Stimulated activated naive CD4-positive, alpha-beta T cell treated with Interleukin-2 at 50 U/mL for 16 hours (primary cell): ENCODE results near the gene CCDC80.
A peak's percentile ranks its signal among the peaks of the same experiment; 100 is the strongest.

Source experiments
- DNase-seq: peaks from one replicate; lab custom pipeline; 2025; lab: John Stamatoyannopoulos, UW

Gene CCDC80

GRCh38 chr3:112654979-112655378 is 14.0 kb upstream of the CCDC80 start:
- no peak for DNase-seq

- no peak for DNase-seq
These were observed 13.5 kb upstream of the CCDC80 start for GRCh38 chr3:112654492-112654891.

- DNase-seq, result no peak
These were observed 12.9 kb upstream of the CCDC80 start for GRCh38 chr3:112653881-112654300.

- DNase-seq, result no peak
These were observed 12.4 kb upstream of the CCDC80 start for GRCh38 chr3:112653209-112653871.

GRCh38 chr3:112651516-112651915 is 10.6 kb upstream of the CCDC80 start:
- DNase-seq, result no peak

GRCh38 chr3:112651071-112651470 is 10.1 kb upstream of the CCDC80 start:
- no peak for DNase-seq

DNA sequence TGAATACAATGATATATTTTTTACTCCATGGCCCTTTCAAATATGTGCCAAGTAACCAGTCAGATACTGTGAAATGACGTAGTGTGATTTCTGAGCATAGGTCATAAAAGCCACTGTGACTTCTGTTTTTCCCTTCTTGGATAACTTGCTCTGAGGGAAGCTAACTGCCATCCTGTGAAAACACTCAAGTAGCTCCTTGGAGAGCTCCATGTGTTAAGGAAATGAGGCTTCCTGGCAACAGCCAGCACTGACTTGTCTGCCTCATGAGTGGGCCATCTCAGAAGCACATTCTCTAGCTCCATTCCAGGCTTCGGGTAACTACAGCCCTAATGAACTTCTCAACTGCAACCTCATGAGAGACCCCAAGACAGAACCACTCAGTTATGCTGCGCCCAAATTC is 9.5 kb upstream of the CCDC80 start:
- DNase-seq, result no peak

- no peak for DNase-seq
These were observed 8.5 kb upstream of the CCDC80 start for GRCh38 chr3:112649478-112649735.

DNA sequence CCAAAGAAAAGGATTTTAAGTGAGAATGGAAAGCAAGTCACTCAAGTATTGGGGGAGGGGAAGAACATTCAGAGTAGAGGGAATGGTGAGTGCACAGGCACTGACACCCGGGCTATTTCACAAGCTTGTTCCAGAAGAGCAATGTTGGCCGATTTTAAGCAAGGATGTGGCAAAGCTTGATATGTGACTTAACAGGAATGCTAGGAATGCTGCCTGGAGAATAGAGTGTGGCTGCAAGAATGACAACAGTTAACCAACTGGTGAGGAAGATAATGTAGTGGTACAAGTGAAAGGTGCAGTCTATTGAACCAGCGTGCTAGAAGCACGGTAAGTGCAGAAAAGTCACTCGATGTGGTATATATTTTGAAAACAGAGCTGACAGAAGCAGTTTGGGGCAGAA is 6.2 kb upstream of the CCDC80 start:
- DNase-seq, result no peak

DNA sequence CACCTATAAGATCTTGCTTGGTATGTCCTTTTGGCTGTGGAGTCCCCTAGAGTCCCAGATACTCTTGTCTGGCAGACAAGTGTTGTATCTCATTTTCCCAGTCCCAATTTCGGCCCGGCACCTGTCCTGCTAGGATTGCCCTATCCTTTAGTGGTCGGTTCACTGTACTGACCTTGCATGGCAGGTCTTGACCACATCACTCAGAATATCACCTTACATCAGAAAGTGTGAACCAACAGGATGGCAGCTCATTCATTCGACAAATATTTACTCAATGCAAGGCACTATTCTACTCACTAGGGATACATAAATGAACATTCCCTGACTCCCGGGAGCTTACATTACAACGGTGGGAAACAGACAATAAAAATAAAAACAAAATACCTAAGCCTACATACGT is 5.7 kb upstream of the CCDC80 start:
- DNase-seq, result no peak

DNA sequence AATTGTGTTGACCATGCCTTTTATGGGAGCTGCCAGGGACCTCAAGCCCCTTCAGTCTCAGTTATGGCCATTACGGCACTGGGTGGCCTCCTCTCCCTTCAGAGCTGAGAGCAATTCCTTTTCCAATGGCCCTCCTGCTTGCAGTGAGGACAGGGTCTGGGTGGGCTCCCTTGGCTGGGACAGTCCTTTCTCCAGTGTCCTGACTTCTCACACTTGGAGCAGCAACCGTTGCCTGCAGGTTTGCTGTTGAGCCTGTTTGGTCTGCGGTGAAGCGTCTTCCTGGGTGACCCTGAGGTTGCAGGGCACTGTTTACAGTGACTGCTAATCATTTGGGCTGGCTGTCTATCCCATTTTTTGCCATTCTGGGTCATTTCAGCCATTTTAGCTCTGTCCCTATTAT is 3.5 kb upstream of the CCDC80 start:
- DNase-seq, result no peak

DNA sequence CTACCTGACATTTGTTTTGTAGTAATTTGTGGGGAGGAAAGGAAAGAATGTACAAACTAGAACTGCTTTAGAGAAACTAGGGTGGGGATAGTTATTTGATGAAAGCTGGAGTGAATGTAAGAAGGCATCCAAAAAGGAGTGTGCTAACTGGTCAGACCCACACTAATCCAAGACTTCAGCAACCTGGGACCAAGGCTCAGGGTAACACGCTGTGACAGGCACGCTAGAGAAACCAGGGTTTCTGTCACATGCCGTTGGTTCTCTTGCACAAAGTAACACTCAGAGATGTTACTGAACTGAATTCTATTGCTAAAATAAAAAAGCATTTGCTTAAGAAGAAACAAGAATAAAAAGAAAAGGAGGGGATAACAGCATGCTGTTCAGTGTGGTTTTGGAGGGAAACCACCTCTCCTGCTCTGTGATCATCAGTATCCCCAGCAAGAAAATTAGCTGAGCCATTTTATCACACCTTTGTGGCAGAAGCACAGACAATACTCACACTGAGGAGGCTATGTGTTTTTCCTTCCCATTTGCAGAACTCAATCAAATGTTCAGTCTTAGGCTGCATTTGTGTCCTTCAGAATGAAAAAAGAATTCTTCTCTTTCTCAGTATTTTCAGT is 2.8 kb upstream of the CCDC80 start:
- DNase-seq, result no peak

- peak; percentile 78 for DNase-seq
These were observed 2.1 kb upstream of the CCDC80 start for GRCh38 chr3:112642912-112643506.

GRCh38 chr3:112640276-112640929 is 540 bp downstream of the CCDC80 start:
- DNase-seq, result no peak

GRCh38 chr3:112639455-112640225 is 1.3 kb downstream of the CCDC80 start:
- DNase-seq, result no peak

GRCh38 chr3:112638327-112639020 is 2.5 kb downstream of the CCDC80 start:
- no peak for DNase-seq

DNA sequence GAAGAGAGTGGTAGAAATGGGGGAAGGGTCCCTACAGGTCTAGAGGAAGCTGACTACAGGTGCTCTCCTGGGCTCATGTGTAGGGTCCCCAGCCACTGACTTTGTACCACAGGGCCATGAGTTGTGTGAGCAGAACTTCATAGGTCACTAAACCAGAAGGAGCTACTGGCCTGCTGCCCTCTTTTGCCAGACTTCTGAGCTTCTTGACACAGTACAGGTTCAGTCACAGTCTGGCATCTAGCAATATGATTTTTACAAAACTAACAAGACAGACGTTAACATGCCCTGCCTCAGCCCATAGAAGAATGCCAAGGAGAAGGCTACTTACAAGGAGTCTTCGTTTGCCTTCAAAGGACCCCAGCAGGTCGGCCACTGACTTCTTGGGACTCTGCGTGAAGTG is 3.2 kb downstream of the CCDC80 start:
- no peak for DNase-seq

DNA sequence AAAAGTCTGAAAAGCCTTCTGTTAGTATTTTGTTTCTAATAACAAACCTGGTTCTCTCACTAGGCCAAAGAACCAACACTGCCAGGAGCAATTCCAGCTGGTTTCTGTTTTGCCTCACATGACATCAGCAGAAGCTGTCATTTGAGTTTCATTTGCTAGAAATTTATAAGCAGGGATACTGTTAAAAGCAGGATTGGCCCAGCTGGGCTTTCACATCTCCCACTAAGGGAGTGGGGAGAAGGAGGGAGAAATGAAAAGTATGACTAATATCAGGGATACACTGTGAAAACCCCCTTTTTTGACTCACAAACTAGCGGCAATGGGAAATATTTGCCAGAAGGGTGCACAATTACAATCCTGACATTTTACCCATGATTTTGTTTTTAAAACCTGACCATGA is 5.3 kb downstream of the CCDC80 start:
- DNase-seq, result no peak

- no peak for DNase-seq
These were observed 6.0 kb downstream of the CCDC80 start for GRCh38 chr3:112634786-112635541.

DNA sequence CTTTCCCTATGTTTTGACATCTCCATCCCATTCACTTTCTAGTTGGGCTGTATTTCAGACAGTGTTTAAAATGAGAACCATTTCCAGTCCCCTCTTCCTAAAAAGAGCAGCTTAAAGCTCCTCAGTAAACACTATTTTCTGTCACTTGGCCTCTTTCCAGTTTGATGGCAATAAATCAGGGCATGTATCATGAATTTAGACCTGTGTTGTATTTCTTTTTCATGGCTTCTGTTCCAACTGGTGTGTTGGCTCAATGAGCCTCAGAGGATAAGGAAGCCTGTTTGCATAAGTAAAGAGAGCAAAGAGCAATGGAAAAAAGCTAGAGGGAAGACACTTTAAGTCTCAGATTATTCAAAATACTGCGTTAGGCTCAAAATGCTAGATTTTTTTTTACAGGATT is 7.2 kb downstream of the CCDC80 start:
- DNase-seq, result no peak

DNA sequence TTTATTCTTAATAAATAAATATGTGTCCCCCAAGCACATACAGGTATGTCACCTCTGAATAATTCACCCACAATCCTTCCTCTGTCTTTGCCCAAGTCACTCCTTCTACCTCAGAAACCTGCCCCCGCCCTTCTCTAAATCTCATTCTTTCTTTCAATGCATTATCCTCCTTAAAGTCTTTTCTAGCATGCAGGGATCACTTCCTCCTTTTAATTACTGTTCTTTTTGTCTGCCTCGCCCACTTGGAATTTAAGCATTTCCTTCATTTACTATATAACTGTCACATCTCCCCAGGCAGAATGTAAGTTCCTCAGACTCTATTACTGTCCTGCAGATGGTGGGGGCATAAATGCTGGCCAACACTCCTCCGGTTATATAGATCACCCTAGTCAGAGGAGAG is 7.8 kb downstream of the CCDC80 start:
- no peak for DNase-seq
